Superior temporal gyrus (tissue), 1 donor: ENCODE measurements around the gene PLAAT4.
"Not testable (repeated sequence)": the region's sequence is repeated elsewhere in the genome, so short reads cannot be mapped to it uniquely, and the experiment has no call there.

ENCODE experiments used
- DNase-seq: peaks from one replicate; pipeline ENCODE4 v3.0.0-alpha.2; 2016; ENCODE audit errors: extremely low spot score

PLAAT4 gene

GRCh38 chr11:63510360-63511047 is 26.1 kb upstream of the PLAAT4 start:
- DNase-seq = peak; percentile 93

DNA sequence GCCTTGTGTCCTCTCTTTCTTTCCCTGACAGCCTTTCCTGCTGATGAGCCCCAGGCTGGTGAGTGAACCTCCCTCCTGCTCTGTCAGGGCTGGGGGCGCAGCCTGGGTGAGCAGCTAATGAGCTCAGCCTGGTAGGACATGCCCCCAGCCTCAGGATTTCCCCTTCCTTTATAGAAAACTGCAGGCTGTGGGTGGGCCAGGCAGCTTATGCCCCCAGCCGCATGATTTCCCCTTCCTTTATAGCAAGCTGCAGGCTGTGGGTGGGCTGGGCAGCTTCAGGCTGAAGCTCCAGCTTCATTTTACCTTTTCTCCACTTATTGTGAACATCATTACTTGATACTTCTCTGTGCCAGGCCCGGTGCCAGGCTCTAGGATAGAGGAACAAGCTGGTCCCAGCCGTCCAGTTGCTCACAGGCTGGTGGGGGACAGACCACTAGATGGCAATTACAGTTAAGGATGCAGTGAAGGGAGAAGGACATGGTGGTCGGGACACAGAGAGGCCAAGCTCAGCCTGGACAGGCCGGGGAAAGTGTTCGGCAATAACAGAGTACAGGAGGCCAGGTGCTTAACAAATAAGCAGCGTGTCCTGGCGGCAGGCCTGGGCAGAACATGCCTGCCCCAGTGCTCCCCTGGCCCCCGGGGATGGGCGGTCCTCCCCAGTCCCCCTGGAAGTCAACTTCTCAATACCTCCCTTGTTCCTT is 25.4 kb upstream of the PLAAT4 start:
- DNase-seq = peak; percentile 52

DNA sequence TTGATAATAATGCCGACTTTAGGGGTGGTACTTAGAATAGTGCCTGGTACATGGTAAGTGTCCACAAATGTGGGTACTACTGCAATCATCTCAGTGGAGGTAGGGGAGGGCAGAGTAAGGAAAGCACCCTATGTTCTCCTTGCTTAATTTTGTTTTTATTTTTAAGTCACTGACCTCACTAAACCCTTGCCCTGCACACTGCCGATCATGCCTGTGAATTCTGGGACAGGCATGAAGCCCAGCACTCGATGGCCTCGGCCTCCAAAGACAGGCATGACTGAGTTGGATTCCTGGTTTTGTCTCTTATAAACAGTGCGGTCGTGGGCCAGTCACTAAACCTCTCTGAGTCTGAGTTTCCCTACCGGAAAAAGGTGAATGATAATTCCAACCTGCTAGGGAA is 23.8 kb upstream of the PLAAT4 start:
- no peak for DNase-seq

DNA sequence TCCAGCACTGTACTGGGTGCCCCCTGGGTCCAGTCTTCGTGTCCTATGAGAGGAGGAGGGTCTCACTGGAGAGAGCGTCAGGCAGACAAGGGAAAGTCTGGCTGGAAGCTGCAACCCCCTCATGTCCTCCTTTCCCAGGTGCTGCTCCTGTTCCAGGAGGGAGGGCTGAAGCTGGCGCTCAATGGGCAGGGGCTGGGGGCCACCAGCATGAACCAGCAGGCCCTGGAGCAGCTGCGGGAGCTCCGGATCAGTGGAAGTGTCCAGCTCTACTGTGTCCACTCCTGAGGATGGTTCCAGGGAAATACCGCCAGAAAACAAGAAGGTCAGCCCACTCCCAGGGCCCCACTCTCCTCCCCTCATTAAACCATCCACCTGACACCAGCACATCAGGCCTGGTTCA is 20.5 kb upstream of the PLAAT4 start:
- DNase-seq = no peak

GRCh38 chr11:63517156-63517555 is 19.5 kb upstream of the PLAAT4 start:
- no peak for DNase-seq

GRCh38 chr11:63518548-63518947 is 18.1 kb upstream of the PLAAT4 start:
- DNase-seq = no peak

GRCh38 chr11:63520606-63521170 is 15.9 kb upstream of the PLAAT4 start:
- DNase-seq = no peak

- DNase-seq = no peak
Observed at GRCh38 chr11:63521896-63522295, 14.7 kb upstream of the PLAAT4 start.

- no peak for DNase-seq
Observed at GRCh38 chr11:63523151-63523550, 13.5 kb upstream of the PLAAT4 start.

GRCh38 chr11:63527667-63528066 is 8.9 kb upstream of the PLAAT4 start:
- no peak for DNase-seq

- not testable (repeated sequence) for DNase-seq
Observed at GRCh38 chr11:63528156-63528555, 8.5 kb upstream of the PLAAT4 start.

DNA sequence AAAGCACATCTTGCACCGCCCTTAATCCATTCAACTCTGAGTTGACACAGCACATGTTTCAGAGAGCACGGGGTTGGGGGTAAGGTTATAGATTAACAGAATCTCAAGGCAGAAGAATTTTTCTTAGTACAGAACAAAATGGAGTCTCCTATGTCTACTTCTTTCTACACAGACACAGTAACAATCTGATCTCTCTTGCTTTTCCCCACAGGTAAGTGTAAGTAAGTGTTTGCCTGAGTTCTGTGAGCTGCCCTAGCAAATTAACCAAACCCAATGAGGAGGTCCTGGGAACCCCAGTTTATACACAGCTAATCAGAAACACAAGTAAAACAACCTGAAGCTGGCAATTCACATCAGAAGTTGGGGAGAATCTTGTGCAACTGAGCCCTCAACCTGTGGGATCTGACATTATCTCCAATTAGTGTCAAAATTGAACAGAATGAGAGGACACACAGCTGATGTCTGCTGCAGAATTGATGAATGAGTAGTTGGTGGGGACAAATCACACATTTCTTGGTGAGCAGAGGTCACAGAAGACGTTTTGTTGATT is 7.8 kb upstream of the PLAAT4 start:
- not testable (repeated sequence) for DNase-seq

DNA sequence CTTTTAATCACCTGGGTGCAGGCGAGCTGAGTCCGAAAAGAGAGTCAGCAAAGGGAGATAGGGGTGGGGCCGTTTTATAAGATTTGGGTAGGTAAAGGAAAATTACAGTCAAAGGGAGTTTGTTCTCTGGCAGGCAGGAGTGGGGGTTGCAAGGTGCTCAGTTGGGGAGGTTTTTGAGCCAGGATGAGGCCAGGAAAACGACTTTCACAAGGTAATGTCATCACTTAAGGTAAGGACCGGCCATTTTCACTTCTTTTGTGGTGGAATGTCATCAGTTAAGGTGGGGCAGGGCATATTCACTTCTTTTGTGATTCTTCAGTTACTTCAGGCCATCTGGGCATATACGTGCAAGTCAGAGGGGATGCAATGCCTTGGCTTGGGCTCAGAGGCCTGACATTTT is 7.2 kb upstream of the PLAAT4 start:
- not testable (repeated sequence) for DNase-seq

DNA sequence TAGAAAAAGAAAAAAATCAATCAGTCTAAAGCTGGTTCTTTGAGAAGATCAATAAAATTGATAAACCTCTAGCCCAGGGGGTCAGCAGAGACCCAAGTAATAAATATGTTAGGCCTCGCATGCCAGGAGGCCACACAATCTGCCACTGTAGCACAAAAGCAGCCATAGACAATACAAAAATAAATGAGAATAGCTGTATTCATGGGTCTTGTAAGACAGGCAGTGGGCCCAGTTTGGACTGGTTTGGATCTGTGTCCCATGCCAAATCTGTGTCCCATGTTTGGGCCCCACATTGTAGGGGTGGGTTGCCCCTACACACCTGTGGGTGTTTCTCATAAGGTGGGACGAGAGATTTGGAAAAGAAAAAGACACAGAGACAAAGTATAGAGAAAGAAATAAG is 6.6 kb upstream of the PLAAT4 start:
- peak; percentile 83 for DNase-seq

GRCh38 chr11:63531074-63531792 is 5.4 kb upstream of the PLAAT4 start:
- not testable (repeated sequence) for DNase-seq

DNA sequence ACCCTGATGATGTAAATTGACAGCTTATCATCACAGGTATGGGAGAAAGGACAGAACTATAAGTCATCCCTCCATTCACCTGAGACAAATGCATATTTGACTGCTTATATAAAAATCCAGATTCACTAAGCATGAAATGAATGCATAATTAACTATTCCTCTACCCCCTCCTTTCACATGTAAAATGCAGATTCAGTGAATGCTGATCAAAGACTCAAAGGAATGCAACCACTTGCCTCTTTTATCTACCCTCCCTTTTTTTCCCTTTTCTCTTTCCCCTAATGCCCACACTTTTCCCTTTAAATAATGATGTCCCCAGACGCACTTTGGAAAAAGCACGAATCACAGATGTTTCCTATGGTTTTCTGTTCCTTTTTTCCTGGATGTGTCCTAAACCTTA is 4.5 kb upstream of the PLAAT4 start:
- DNase-seq = no peak

DNA sequence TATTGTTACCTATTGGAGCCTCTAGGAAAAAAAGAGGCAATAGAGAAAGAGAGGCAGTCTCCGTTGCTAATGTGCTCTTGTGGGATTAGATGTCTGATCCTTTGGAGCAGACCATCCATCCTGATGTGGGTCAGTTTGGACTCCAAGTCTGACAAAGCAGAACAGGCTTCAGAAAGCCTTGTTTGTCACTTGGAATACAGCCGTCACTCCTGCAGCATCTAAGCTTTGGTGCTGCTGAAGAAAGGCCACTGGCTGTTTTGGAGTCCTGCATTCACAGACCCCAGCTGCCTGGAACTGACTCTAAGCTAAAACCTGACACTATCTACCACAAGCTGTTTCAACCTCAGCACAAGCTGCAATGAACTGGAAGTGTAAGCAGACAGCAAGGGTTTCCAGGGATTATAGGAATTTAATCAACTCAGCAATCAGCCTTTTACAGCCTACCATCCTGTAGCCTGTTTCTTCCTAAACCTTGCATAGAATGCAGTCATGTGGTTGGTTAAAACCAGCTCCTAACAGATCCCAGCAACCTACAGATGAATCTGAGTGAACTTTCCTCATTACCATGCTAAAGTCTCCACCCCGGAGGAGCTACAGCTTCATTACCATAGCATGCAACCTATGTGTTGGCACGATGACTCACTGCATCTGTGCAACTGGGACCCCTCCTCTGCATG is 3.7 kb upstream of the PLAAT4 start:
- DNase-seq = peak; percentile 71

DNA sequence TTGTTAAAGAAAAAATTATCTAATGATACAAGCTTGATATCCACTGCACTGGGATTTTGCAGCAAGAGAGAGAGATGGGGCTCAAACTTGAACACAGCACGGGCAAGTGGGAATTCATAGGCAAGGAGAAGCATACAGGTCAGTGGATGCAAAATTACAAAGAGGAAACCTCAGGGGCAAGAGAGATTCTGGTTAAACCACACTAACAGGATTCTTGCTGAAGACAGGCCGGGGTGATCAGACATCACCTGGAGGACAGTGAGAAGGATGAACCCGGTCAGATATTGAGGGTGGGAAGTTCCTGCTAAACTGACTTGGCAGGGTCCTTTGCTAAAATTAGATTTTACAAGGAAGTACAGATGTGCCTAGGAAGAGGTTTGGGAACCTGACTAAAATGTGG is 2.5 kb upstream of the PLAAT4 start:
- no peak for DNase-seq

DNA sequence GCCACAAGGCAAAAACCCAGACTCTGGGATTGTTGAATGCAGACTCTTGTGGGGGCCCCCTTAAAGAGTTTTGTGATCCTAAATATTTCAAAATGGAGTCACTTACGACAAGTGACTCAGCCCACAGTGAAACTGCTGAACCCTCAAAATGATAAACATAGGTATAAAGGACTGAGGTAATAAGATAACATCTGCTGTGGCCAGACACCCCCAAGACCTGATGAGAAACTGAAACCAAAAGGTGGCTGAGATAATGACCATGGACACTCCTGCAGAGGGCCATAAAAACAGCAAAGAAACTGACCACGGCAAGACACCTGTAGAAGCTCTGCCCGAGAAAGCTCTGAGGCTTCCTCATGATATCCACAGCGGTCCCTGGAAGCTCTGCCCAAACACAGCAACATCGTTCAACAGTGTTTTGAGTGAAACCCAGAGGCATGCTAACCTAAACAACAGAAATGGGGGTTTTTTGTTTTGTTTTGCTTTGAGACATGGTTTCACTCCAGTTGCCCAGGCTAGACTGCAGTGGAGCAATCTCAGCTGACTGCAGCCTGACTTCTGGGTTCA is 1.6 kb upstream of the PLAAT4 start:
- DNase-seq = no peak

DNA sequence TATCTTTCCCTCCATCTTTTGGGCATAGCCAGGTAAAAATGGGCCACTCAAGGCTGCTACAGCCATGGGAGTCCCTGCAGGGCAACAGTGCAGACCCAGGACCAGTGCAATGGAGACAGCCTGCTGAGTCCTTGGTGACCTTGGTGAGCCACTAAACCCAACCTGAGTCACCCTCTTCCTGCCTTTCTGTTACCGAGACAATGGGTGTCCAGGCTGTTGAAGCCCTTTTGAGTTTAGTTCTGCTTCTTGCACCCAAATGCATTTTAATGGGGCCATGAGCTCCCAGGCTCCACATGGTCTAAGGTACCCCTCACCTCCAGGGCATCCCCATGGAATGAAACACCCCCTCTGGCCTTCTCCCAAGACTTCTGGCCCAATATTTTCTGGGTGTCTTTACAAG is 874 bp upstream of the PLAAT4 start:
- DNase-seq = no peak
